Stimulated activated CD4-positive, alpha-beta T cell treated with anti-CD3 and anti-CD28 coated beads, TNF-alpha, amount 100 ng/mL, for 1 hour (primary cell): Measurements from ENCODE around the gene ANK3.

ENCODE experiments used
- DNase-seq, 3 donors: peaks; one replicate each; pipeline ENCODE4 v3.0.0-alpha.2; 2020; ENCODE audit warnings: low read depth in 3 of 3, low spot score in 1 of 3

Gene ANK3

GRCh38 chr10:60282771-60283353 is 106.8 kb downstream of the ANK3 start:
- no peak for DNase-seq

- no peak for DNase-seq
Measured at GRCh38 chr10:60281792-60282353, 107.8 kb downstream of the ANK3 start.

GRCh38 chr10:60281331-60281730 is 108.3 kb downstream of the ANK3 start:
- DNase-seq, result no peak

GRCh38 chr10:60280475-60280874 is 109.2 kb downstream of the ANK3 start:
- DNase-seq, result no peak

- no peak for DNase-seq
Measured at GRCh38 chr10:60277656-60278055, 112.0 kb downstream of the ANK3 start.

- no peak for DNase-seq
Measured at GRCh38 chr10:60276232-60276631, 113.4 kb downstream of the ANK3 start.

GRCh38 chr10:60271319-60272040 is 118.2 kb downstream of the ANK3 start:
- DNase-seq, result no peak

- DNase-seq, result no peak
Measured at GRCh38 chr10:60270426-60270825, 119.2 kb downstream of the ANK3 start.

GRCh38 chr10:60267802-60268201 is 121.9 kb downstream of the ANK3 start:
- DNase-seq, result no peak

GRCh38 chr10:60266513-60266912 is 123.2 kb downstream of the ANK3 start:
- no peak for DNase-seq

- no peak for DNase-seq
Measured at GRCh38 chr10:60262647-60263126, 127.0 kb downstream of the ANK3 start.

GRCh38 chr10:60260321-60260720 is 129.4 kb downstream of the ANK3 start:
- no peak for DNase-seq

GRCh38 chr10:60258429-60258797 is 131.3 kb downstream of the ANK3 start:
- DNase-seq, result no peak

- no peak for DNase-seq
Measured at GRCh38 chr10:60257767-60258428, 131.8 kb downstream of the ANK3 start.

GRCh38 chr10:60254776-60255175 is 134.9 kb downstream of the ANK3 start:
- DNase-seq, result no peak

- no peak for DNase-seq
Measured at GRCh38 chr10:60253484-60253883, 136.2 kb downstream of the ANK3 start.

- no peak for DNase-seq
Measured at GRCh38 chr10:60252688-60253087, 137.0 kb downstream of the ANK3 start.

- no peak for DNase-seq
Measured at GRCh38 chr10:60246382-60246781, 143.3 kb downstream of the ANK3 start.

- DNase-seq, result no peak
Measured at GRCh38 chr10:60239228-60239627, 150.4 kb downstream of the ANK3 start.

GRCh38 chr10:60238759-60239100 is 150.9 kb downstream of the ANK3 start:
- DNase-seq, result no peak

GRCh38 chr10:60237977-60238758 is 151.5 kb downstream of the ANK3 start:
- no peak for DNase-seq
